Measurements from ENCODE around the gene SAPCD1.

SAPCD1 gene

GRCh38 chr6:31715022-31715958, 47.2 kb upstream of the SAPCD1 start, which contains the start of gene LY6G6D:
TSS of gene LY6G6D (plus strand) at chr6:31715348. CDS start at chr6:31715356, 8 bp downstream.
- H3K4me3 ChIP-seq (replicated peaks; ENCODE audit: insufficient read depth, low read length) = no peak within 1 kb of the TSS
- TF ChIP-seq POLR2AphosphoS5 (IDR thresholded peaks at IDR 0.05; ENCODE audit: low read depth) (no peak), REST (IDR thresholded peaks at IDR 0.05; ENCODE audit: insufficient replicate concordance, low read depth) (no peak), GABPA (IDR thresholded peaks at IDR 0.05; ENCODE audit: low read depth) (no peak), SPI1 (IDR thresholded peaks at IDR 0.05; ENCODE audit: borderline replicate concordance, low read depth) (no peak)
- TF ChIP-seq, protein P1, sequence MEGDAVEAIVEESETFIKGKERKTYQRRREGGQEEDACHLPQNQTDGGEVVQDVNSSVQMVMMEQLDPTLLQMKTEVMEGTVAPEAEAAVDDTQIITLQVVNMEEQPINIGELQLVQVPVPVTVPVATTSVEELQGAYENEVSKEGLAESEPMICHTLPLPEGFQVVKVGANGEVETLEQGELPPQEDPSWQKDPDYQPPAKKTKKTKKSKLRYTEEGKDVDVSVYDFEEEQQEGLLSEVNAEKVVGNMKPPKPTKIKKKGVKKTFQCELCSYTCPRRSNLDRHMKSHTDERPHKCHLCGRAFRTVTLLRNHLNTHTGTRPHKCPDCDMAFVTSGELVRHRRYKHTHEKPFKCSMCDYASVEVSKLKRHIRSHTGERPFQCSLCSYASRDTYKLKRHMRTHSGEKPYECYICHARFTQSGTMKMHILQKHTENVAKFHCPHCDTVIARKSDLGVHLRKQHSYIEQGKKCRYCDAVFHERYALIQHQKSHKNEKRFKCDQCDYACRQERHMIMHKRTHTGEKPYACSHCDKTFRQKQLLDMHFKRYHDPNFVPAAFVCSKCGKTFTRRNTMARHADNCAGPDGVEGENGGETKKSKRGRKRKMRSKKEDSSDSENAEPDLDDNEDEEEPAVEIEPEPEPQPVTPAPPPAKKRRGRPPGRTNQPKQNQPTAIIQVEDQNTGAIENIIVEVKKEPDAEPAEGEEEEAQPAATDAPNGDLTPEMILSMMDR (IDR thresholded peaks at IDR 0.05; ENCODE audit: insufficient read depth, low read length) = no peak
- H3K27me3 ChIP-seq (ENCODE audit: insufficient read depth, poor library complexity, severe bottlenecking) = no peaks in the 10 kb centered on the region
- H3K27ac ChIP-seq (replicated peaks) = no peak within 1 kb of the TSS
- no peak for DNase-seq (ENCODE audit: low read depth in 1 of 2, low spot score in 1 of 2)

GRCh38 chr6:31717499-31718222, 44.8 kb upstream of the SAPCD1 start:
- no peak overlapping the region for H3K4me3 ChIP-seq (replicated peaks; ENCODE audit: insufficient read depth, low read length)
- no peak overlapping the region for H3K27ac ChIP-seq (replicated peaks)
- no peak for DNase-seq (ENCODE audit: low read depth in 1 of 2, low spot score in 1 of 2)
- H3K27me3 ChIP-seq (ENCODE audit: insufficient read depth, poor library complexity, severe bottlenecking) = no peaks in the 10 kb centered on the region
- TF ChIP-seq SPI1 (IDR thresholded peaks at IDR 0.05; ENCODE audit: borderline replicate concordance, low read depth) (no peak), POLR2AphosphoS5 (IDR thresholded peaks at IDR 0.05; ENCODE audit: low read depth) (no peak), REST (IDR thresholded peaks at IDR 0.05; ENCODE audit: insufficient replicate concordance, low read depth) (no peak), GABPA (IDR thresholded peaks at IDR 0.05; ENCODE audit: low read depth) (no peak)
- TF ChIP-seq, protein P1 (IDR thresholded peaks at IDR 0.05; ENCODE audit: insufficient read depth, low read length) = no peak

GRCh38 chr6:31718265-31718664, 44.2 kb upstream of the SAPCD1 start:
- DNase-seq (ENCODE audit: low read depth in 1 of 2, low spot score in 1 of 2) = no peak
- Histone ChIP-seq H3K4me3 (replicated peaks; ENCODE audit: insufficient read depth, low read length) (no peak overlapping the region), H3K27me3 (ENCODE audit: insufficient read depth, poor library complexity, severe bottlenecking) (no peaks in the 10 kb centered on the region), H3K27ac (replicated peaks) (no peak overlapping the region)
- TF ChIP-seq REST (IDR thresholded peaks at IDR 0.05; ENCODE audit: insufficient replicate concordance, low read depth) (no peak), GABPA (IDR thresholded peaks at IDR 0.05; ENCODE audit: low read depth) (no peak), SPI1 (IDR thresholded peaks at IDR 0.05; ENCODE audit: borderline replicate concordance, low read depth) (no peak), POLR2AphosphoS5 (IDR thresholded peaks at IDR 0.05; ENCODE audit: low read depth) (no peak)
- TF ChIP-seq, protein P1 (IDR thresholded peaks at IDR 0.05; ENCODE audit: insufficient read depth, low read length) = no peak
